ENCODE results near the gene SLC29A3. TPM values are rescaled to one million over a fixed set of nuclear protein-coding genes. Genes with fewer than 3 reads are reported as not detected.

SLC29A3 gene
- total and polyA plus RNA-seq, 2 experiments from 2014 or later = 10.3 to 12.3 TPM

GRCh38 chr10:71379118-71379766 is 60.2 kb downstream of the SLC29A3 start (continued):
- TF ChIP-seq, protein P1, sequence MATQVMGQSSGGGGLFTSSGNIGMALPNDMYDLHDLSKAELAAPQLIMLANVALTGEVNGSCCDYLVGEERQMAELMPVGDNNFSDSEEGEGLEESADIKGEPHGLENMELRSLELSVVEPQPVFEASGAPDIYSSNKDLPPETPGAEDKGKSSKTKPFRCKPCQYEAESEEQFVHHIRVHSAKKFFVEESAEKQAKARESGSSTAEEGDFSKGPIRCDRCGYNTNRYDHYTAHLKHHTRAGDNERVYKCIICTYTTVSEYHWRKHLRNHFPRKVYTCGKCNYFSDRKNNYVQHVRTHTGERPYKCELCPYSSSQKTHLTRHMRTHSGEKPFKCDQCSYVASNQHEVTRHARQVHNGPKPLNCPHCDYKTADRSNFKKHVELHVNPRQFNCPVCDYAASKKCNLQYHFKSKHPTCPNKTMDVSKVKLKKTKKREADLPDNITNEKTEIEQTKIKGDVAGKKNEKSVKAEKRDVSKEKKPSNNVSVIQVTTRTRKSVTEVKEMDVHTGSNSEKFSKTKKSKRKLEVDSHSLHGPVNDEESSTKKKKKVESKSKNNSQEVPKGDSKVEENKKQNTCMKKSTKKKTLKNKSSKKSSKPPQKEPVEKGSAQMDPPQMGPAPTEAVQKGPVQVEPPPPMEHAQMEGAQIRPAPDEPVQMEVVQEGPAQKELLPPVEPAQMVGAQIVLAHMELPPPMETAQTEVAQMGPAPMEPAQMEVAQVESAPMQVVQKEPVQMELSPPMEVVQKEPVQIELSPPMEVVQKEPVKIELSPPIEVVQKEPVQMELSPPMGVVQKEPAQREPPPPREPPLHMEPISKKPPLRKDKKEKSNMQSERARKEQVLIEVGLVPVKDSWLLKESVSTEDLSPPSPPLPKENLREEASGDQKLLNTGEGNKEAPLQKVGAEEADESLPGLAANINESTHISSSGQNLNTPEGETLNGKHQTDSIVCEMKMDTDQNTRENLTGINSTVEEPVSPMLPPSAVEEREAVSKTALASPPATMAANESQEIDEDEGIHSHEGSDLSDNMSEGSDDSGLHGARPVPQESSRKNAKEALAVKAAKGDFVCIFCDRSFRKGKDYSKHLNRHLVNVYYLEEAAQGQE (IDR thresholded peaks at IDR 0.05; ENCODE audit: unreplicated experiment) = no peak
- no peak for TF ChIP-seq EZH2 (IDR thresholded peaks at IDR 0.05; ENCODE audit: low read depth, unreplicated experiment)

- no peak for ATAC-seq
- no peaks in the 10 kb centered on the region for H3K36me3 Mint-ChIP-seq (ENCODE audit: low read depth)
- TF ChIP-seq ETS1 (IDR thresholded peaks at IDR 0.05) (no peak), JUNB (IDR thresholded peaks at IDR 0.05; ENCODE audit: unreplicated experiment) (no peak), ZNF462 (CRISPR knock-in tag; IDR thresholded peaks at IDR 0.05) (no peak), CTCF (conservative IDR thresholded peaks at IDR 0.05; ENCODE audit: low read depth in 2 of 2) (no peak), EZH2 (IDR thresholded peaks at IDR 0.05; ENCODE audit: low read depth, unreplicated experiment) (no peak), CREB1 (CRISPR knock-in tag; IDR thresholded peaks at IDR 0.05; ENCODE audit: low read depth) (no peak), POLR2AphosphoS5 (IDR thresholded peaks at IDR 0.05; ENCODE audit: low read depth) (no peak), EZH2phosphoT487 (IDR thresholded peaks at IDR 0.05; ENCODE audit: unreplicated experiment) (no peak)
Measured at GRCh38 chr10:71380841-71381240, 61.8 kb downstream of the SLC29A3 start.

More at GRCh38 chr10:71380841-71381240, 61.8 kb downstream of the SLC29A3 start:
- Histone ChIP-seq H3K4me3 (no peak overlapping the region), H3K27ac (ENCODE audit: low read depth) (no peak overlapping the region), H3K36me3 (ENCODE audit: insufficient read depth) (no peaks in the 10 kb centered on the region), H3F3A (replicated peaks; ENCODE audit: low read depth) (no peaks in the 10 kb centered on the region), H3K79me2 (replicated peaks; ENCODE audit: insufficient read depth) (no peaks in the 10 kb centered on the region), H3K9me2 (ENCODE audit: insufficient read depth) (no peaks in the 10 kb centered on the region), H3K4me2 (no peak overlapping the region), H2AFZ (no peak overlapping the region), H3K27me3 (ENCODE audit: insufficient read depth) (no peaks in the 10 kb centered on the region), H3K4me1 (ENCODE audit: insufficient read depth) (peaks cover 6% of the 10 kb centered on the region; the same call in 1 of the 2 replicates), H4K20me1 (replicated peaks; ENCODE audit: insufficient read depth) (no peaks in the 10 kb centered on the region)
- H3K4me3 Mint-ChIP-seq = no peak overlapping the region
- peaks cover 4% of the 10 kb centered on the region for H3K27me3 Mint-ChIP-seq (ENCODE audit: insufficient read depth, low read depth, poor library complexity)
- H3K9me3 Mint-ChIP-seq = no peaks in the 10 kb centered on the region
- peaks cover 4% of the 10 kb centered on the region; the same call in 2 of the 3 replicates for H3K4me1 Mint-ChIP-seq
- DNase-seq (ENCODE audit: low spot score) = no peak
- H3K27ac Mint-ChIP-seq = no peak overlapping the region

Measured in GM23338 (cell line).